HS-27A (cell line): ENCODE measurements around the gene PLAU.
"Not testable (repeated sequence)": the region's sequence is repeated elsewhere in the genome, so short reads cannot be mapped to it uniquely, and the experiment has no call there.

Experiments used
- DNase-seq: peaks from one replicate; pipeline ENCODE4 v3.0.0-alpha.2; 2012; ENCODE audit warnings: low read depth, missing footprints

PLAU gene

DNA sequence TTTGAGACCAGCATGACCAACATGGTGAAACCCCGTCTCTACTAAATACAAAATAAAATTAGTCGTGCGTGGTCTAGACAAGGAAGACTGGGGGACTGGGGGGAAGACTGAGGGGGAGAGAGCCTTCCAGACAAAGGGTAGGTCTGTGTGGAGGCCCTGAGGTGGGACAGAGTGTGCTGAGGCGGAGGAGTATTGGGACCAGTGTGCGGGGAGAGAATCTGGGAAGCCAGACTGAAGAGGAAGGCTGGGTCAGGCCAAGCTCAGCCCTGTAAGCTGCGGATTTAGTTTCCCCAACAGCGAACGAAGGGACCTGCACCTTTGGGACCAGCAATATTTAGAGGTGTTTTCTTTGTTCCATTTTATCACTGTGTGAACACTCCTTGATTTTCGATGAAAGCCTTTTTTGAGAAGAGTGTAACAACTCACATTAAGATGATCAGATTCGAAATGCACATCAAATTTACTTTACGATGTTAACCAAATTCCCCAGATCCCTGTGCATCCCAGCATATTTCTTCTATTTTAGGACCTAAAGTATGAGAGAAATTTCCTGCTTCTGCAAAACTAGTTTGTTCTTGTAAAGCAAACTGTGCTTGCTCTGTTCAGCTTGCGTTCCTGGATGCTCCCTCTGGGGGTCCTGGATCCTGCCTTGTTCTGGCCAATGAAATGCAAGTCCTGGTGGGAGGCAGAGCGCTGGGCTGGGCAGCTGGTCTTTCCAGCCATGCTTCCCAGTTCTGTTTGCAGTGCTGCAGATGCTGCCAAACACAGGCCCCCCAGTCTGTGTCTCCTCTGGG, 39.4 kb downstream of the PLAU start:
- DNase-seq: no peak

DNA sequence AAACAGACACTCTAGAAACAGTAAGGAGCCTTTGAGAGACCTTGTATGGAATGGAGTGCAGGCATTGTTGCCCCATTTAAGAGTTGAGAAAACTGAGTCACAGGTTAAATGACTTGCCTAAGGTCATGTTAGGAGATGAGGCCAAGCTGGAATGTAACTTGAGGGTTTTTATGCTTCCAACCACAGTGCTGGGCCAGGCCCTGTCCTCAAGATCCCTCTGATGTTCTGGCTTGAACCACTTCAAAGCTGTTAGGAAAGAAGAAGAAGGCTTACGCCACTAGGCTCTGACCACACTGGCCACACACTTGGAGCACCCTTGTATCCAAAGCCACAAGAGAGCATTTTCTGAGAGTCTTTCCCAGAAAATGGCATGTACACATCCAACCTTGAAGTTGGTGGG, 42.7 kb downstream of the PLAU start:
- DNase-seq: no peak

DNA sequence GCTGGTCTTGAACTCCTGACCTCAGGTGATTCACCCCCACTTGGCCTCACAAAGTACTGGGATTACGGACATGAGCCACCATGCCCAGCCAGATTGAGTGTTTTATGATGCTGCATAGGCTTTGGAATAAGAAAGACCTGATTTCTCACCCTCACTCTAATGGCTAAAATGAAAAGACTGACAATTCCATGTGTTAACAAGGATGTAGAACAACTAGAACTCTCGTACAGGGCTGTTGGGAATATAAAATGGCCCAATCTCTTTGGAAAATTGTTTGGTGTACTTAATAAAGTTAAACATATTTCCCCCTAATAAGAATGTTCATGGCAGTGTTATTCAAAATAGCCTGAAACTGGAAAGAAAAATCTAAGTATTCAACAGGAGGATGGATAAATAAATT, 43.8 kb downstream of the PLAU start:
- no peak for DNase-seq

DNA sequence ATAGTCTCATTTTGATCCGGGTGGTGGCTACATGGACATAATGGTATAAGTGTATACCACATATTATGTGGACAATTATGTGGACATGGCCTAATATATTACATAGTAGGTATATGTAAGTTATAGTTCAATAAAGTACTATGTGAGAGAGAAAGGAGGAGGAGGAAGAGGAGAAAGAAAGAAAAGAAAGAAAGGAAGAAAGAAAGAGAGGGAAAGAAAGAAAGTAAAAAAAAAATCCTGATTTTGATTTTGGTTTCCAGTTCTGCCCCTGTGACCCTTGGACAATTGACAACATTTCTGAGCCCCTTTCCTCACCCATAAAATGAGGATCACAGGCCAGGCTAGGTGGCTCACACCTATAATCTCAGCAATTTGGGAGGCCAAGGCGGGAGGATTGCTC, 44.8 kb downstream of the PLAU start:
- DNase-seq: no peak

DNA sequence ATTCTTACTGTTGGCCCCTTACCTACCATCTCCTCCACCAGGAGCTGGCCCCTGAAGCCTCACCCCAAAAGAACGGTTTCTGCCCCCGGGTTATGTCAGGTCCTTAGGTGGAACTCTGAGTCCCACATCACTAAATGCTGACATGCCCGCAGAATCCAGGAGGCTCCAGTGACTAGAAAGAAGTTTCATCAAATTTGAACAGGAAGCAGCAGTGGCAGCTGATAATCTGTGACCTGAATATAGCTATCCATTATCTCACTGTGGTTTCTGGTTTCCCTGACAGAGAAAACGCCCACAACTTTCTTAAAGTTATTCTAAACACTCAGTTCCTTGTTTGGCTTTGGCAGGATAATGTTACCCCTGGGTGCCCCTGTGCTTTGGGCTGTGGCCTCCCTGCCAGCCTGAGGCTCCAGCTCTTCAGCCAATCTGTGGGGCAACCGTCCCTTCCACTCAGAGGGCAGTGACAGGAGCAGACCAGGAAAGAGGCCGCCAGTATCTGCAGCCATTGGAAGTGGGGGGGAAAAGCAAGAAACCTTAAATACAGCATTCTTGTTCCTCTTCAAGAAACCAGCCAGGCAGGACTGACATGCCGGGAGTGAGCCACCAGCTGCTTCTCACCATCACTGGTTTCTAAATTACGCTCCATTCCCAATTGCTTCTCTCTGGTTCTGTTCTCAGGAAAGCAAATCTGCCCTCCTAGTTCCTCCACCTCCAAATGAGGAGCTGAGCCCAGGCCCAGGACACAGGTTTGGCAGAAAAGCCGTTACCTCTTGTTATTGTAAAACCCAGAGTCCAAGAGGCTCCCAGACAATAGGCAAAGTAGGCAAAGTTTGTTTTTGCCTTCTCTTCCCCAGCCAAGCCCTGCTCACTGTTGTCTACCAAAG, 45.8 kb downstream of the PLAU start:
- DNase-seq: no peak

DNA sequence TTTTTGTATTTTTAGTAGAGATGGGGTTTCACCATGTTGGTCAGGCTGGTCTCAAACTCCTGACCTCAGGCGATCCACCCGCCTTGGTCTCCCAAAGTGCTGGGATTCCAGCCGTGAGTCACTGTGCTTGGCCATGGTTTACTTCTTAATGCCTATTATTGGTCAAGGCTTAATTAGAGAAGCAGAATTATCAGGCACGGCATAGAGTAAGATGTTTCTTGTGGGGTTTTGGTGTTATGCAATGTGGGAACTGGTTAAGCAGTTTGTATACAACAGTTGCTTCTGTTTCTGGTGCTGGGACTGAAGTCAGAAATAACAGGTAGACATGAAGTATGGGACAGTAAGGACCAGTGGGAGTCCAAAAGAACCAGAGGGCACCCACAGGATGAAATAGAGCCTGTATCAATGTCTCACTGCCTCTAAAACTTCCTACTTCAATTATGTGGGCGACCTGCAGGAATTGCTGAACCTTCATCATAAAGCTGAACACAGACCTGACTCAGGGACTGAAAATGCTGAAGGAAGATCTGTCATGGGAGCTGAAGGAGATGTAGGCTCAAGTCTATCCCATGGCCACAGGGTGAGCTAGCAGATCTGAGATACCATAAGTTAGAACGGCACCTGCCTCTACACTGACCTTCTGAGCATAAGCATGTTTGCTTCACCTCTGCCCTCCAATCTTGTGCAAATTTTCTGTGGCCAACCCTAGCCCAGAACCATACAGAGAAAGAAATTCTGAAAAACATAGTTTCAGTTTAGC, 48.7 kb downstream of the PLAU start:
- no peak for DNase-seq

DNA sequence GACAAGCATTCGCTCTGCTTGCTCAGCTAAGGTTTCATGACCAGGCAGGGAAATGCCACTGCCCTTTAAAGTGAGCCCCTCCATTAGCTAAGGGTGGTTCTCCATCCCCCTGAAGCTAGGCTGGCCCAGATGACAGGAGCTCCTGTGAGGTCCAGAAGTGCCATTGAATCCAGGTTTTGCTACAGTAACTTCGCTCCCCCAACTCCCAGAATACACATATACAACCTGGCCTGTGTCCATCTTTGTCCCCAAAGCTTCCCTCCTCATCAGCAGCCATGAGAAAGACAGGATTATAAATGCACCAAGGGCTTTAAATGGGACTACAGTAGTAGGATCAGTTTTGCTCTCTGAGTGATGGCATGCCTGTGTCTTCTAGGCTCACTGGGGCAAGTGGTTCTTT, 51.5 kb downstream of the PLAU start:
- DNase-seq: no peak

DNA sequence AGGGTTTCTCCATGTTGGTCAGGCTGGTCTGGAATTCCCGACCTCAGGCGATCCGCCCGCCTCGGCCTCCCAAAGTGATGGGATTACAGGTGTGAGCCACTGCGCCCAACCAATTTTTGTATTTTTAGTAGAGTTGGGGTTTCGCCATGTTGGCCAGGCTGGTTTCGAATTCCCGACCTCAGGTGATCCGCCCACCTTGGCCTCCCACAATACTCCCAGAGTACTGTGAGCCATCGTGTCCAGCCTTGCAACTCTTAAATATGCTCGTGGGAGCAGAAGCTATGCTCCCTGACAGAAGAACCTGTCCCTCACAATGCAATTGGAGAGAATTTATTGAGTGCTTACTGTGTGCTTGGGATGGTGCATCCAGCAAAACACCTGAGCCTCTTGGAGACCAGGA, 52.6 kb downstream of the PLAU start:
- not testable (repeated sequence) for DNase-seq

DNA sequence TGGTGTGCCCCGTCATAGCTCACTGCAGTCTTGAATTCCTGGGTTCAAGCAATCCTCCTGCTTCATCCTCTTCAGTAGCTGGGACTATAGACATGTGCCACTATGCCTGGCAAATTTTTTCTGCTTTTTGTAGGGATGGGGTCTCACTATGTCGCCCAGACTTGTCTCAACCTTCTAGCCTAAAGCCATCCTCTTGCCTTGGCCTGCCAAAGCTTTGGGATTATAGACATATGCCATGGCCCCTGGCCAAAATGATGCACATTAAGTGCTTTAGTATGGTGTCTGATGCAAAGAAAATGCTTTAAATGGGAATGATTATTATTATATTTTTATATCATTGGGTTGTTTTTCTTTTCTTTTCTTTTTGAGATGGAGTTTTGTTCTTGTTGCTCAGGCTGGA, 53.8 kb downstream of the PLAU start:
- DNase-seq: no peak

DNA sequence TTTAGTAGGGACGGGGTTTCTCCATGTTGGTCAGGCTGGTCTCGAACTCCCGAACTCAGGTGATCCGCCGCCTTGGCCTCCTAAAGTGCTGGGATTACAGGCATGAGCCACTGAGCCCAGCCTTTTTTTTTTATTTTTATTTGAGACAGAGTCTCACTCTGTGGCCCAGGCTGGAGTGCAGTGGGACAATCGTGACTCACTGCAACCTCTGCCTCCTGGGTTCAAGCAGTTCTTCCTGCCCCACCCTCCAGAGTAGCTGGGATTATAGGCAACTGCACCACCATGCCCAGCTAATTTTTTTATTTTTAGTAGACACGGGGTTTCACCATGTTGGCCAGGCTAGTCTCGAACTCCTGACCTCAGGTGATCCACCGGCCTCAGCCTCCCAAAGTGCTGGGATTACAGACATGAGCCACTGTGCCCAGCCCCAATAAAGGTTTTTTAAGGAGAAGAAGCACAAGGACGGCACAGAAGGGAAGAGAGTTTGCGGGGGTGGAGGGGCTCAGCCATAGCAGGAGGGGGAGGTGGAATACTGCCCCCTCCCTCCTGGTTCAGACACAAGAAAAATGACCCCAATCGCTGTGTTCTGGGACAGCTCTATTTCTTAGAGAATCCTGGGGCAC, 54.4 kb downstream of the PLAU start:
- DNase-seq: not testable (repeated sequence)

DNA sequence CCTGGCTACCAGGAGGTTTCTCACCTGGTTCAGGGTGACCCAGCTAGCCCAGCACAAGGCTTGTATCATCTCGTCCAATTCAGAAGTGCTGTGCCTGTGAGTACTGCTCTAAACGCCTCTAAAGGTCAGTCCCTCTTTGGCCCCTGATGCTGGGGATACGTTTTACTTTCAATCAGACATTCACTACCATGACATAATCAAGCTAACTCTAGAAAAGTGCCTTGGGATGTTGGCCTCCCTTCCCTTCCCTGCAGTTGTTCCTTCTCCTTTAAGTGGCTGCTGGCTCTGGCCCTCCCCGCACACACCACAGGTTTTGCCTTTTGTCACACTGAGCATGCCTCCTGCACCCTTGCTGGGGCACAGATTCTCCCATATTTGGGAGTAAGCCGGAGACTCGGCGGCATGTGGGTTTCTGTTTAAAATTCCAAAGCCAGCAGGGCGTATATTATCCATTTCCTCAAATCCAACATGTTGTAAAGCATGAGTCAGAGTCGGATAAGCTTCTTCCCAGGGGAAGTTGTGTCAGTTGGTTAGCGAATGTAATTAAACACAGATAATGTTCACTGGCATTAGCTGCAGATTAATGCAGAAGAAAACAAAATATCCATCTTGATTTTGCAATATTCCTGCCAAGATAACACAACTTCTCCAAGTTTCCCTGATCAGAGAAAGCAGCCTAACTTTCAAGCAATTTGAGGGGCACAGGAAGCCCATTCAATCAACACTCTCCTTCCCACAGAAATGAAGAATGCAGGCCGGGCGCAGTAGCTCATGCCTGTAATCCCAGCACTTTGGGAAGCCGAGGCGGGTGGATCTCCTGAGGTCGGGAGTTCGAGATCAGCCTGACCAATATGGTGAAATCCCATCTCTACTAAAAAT, 55.2 kb downstream of the PLAU start:
- peak; percentile 84 for DNase-seq

DNA sequence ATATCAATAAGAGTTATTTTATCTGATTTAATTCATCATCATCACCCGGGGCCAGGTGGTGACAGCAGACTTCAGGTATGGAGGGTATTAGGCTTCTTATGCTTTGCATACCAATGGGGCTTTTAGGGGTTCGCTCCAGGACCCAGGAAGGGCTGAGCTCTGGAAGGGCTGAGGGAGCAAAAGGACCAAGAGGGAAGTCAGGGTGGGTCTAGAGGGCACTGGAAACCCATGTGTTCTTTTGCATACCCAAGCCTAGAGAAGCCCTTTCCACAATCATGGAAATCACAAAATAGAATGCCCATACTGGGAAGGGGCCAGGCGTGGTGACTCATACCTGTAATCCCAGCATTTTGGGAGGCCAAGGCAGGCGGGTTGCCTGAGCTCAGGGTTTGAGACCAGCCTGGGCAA, 56.1 kb downstream of the PLAU start:
- DNase-seq: no peak
